Amygdala (tissue), 56 donors: ENCODE results near the gene TIMP4.

ENCODE experiments used
- DNase-seq, 56 donors: peaks; one replicate each; lab custom pipeline; 2025; lab: John Stamatoyannopoulos, UW

The TIMP4 gene

GRCh38 chr3:12115849-12116248 is 42.9 kb downstream of the TIMP4 start:
- no peak for DNase-seq

DNA sequence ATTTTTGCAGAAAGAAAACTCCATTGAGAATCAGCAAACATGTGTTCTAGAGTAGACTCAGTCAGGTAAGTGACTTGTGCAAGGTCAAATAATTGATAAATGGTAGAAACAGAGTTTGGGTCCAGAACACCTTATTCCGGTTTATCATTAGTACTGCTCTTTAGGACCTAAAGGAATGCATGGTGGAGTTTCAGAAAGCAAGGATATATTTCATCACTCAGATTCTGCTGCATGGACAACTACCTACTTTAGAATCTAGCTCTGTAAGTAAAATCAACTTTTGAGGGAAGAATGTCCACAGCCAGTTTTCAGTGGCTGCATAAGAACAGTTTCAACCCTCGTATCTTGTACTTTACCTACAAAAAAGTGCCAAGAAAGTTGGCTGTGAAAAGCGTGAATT is 43.6 kb downstream of the TIMP4 start:
- no peak for DNase-seq

DNA sequence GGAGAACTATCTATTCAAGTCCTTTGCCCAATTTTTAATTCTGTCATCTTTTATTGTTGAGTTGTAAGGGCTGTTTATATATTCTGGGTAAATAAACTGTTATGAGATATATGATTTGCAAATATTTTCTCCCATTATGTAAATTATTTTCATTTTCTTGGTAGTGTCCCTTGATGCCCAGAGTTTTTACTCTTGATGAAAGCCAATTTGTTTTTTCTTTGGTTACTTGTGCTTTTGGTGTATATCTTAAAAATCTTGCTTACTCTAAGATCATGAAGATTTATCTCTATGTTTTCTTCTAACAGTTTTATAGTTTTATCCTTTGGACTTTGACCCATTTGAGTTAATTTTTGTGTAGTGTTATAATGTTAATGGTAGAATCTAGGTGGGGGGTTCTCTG is 44.5 kb downstream of the TIMP4 start:
- no peak for DNase-seq

DNA sequence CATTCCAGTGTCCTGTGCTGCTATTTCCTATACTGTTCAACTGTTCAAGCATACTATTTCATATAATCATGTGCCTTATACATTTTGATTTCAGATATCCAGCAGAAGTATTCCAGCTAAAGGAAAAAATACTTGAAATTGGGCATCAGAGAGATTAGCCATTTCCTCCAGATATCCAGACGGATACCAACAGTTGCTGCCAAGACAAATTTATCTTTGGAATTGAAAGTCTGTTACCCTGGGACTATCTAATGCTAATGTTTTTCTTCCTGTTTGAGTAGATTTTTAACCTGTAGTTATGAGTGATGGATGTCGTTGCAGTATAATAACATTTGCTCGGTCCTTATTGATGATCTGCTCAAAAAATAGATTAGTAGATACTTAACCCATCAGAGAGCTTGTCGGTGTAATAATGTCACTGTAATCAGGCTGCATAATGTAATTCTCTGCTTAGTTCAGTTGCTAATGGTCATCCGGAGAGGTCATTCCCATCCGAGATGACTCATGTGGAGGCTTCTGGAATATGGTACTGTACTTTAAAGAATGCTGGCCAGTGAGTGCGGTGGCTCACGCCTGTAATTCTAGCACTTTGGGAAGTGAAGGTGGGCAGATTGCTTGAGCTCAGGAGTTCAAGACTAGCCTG is 51.5 kb downstream of the TIMP4 start:
- no peak for DNase-seq
